Glutamatergic neuron (in vitro differentiated cells): ENCODE data around the gene C16orf96. TPM values are rescaled to one million over a fixed set of nuclear protein-coding genes. Genes with fewer than 3 reads are reported as not detected.

Experiments used
- DNase-seq: peaks from one replicate; pipeline ENCODE4 v3.0.0; 2022
- H3K27ac Mint-ChIP-seq: one replicate; pipeline ENCODE4 v1.8.0; 2020; ENCODE audit warnings: mild to moderate bottlenecking, mixed read lengths, inconsistent platforms; ENCODE audit not compliant: unreplicated experiment
- H3K27me3 Mint-ChIP-seq: one replicate; pipeline ENCODE4 v1.8.0; 2020; ENCODE audit warnings: mild to moderate bottlenecking, moderate library complexity, mixed read lengths, inconsistent platforms; ENCODE audit not compliant: unreplicated experiment
- H3K36me3 Mint-ChIP-seq: one replicate; pipeline ENCODE4 v1.8.0; 2020; ENCODE audit warnings: mild to moderate bottlenecking, mixed read lengths, inconsistent platforms; ENCODE audit not compliant: unreplicated experiment
- H3K4me1 Mint-ChIP-seq: one replicate; pipeline ENCODE4 v1.8.0; 2020; ENCODE audit warnings: mild to moderate bottlenecking, low read depth, mixed read lengths, inconsistent platforms; ENCODE audit not compliant: unreplicated experiment
- H3K4me3 Mint-ChIP-seq: one replicate; pipeline ENCODE4 v1.8.0; 2020; ENCODE audit warnings: mild to moderate bottlenecking, mixed read lengths, inconsistent platforms; ENCODE audit not compliant: unreplicated experiment
- H3K9me3 Mint-ChIP-seq: one replicate; pipeline ENCODE4 v1.8.0; 2020; ENCODE audit warnings: mild to moderate bottlenecking, moderate library complexity, mixed read lengths, inconsistent platforms; ENCODE audit not compliant: unreplicated experiment
- total RNA-seq: library from RNA; stranded (reverse); fragmentation: NEBNext Ultra II Directional; extraction: Animal tissue kit (Norgen Biotek cat#: 25700); gene quantifications from one replicate; pipeline ENCODE4 v1.2.1, GENCODE V29; 2021; ENCODE audit not compliant: unreplicated experiment
- TF ChIP-seq, protein P1 (sequence below): fragments of 200-600 bp; sonication (generic); IDR thresholded peaks from one replicate; pipeline ENCODE4 v1.5.0; 2021; ENCODE audit not compliant: partially characterized antibody, unreplicated experiment

C16orf96 gene
- total RNA-seq, 1 donor from 2014 or later: 0.83 TPM

DNA sequence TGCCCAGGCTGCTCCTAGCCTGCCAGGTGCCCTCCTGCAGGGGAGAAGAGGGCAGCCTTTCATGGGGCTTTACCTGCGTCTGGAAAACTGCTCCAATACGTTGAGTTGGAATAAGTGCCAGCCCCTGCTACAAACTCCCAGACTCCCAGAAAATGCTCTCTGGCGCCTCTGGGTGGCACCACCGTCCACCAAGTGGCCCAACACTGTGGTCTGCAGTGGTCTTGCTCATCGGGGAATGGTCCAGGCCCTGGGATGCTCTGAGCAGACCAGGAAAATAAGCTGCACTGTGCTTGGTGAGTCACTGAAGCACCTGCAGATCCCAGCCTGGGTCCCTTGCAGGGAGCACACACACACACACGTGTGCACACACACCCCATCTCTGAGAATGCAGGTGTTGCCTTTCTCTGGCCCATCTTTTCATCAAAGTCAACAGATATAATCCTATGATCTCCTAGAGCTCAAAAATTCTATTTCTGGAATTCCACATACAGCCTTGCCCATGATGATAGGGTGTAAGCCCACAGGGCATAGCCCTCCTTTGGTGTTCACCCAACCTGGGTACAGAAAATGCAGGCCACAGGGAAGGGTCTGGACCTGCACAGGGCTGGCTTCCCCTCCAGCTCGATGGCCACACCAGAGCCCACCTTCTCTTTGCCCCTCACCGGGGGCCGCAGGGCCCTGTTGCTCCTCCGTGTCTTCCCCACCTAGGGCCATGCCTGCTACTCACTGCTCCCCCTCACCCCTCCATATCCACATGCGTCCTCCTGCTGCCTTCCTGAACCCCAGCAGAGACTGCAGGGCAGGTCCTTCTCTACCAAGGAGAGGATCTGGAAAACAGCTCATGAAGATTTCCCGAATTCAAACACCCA, 38.1 kb upstream of the C16orf96 start:
- TF ChIP-seq, protein P1, sequence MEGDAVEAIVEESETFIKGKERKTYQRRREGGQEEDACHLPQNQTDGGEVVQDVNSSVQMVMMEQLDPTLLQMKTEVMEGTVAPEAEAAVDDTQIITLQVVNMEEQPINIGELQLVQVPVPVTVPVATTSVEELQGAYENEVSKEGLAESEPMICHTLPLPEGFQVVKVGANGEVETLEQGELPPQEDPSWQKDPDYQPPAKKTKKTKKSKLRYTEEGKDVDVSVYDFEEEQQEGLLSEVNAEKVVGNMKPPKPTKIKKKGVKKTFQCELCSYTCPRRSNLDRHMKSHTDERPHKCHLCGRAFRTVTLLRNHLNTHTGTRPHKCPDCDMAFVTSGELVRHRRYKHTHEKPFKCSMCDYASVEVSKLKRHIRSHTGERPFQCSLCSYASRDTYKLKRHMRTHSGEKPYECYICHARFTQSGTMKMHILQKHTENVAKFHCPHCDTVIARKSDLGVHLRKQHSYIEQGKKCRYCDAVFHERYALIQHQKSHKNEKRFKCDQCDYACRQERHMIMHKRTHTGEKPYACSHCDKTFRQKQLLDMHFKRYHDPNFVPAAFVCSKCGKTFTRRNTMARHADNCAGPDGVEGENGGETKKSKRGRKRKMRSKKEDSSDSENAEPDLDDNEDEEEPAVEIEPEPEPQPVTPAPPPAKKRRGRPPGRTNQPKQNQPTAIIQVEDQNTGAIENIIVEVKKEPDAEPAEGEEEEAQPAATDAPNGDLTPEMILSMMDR: peak; percentile 69
- Mint-ChIP-seq H3K4me1 (peaks cover 10% of the 10 kb centered on the region), H3K27ac (peak overlapping the region; percentile 48), H3K9me3 (peaks cover 8% of the 10 kb centered on the region), H3K36me3 (no peaks in the 10 kb centered on the region), H3K27me3 (peaks cover 1% of the 10 kb centered on the region), H3K4me3 (no peak overlapping the region)
- peak; percentile 80 for DNase-seq

DNA sequence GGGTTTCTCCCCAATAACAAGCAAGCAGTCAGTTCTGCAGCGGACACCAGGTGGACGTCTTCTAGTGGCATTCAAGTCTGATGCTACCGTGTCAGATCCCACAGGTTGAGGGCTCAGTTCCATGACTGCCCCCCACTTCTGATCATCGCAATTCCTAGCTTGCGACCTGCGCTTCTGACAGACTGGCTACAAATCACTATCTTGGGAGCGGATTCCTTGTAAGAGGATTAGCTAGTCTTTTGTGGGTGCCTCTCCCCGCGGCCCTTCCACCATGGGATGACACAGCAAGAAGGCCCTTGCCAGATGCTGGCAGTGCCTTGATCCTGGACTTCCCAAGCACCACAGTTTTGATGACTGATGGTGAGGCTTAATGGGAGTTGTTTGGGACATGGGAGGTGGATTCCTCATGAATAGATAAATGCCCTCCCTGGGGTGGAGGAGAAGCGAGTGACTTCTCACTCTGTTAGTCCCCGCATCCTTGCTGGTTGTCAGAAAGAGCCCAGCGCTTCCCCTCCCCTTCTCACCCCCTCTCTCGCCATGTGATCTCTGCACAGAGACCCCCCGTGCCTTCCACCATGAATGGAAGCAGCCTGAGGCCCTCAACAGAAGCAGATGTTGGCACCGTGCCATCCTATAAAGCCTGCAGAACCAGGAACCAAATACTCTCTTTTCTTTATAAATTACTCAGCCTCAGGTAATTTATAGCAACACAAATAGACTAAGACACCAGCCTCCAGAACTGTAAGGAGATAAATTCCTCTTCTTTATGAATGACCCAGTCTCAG, 36.7 kb upstream of the C16orf96 start:
- Mint-ChIP-seq H3K27me3 (peaks cover 6% of the 10 kb centered on the region), H3K4me1 (peaks cover 20% of the 10 kb centered on the region), H3K36me3 (no peaks in the 10 kb centered on the region), H3K27ac (peak overlapping the region; percentile 57), H3K4me3 (no peak overlapping the region), H3K9me3 (peaks cover 13% of the 10 kb centered on the region)
- TF ChIP-seq, protein P1: no peak
- no peak for DNase-seq

DNA sequence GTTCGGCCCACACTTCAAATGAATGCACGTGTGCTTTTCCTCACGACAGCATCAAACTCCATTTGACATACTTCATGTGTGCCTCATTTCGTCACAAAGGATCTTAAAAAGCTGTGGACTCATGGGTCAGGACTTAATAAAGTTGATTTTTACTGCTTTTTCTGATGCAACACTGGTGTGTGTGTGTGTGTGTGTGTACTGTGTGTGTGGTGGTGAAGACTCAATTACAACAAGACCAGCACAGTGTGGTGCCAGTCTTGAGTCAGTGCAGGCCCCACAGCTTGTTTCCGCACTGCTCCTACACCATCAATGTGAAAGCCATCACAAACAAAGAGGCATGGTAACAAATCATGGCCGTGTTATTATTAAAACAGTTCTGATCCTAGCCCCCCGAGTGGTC, 35.2 kb upstream of the C16orf96 start:
- TF ChIP-seq, protein P1: no peak
- Mint-ChIP-seq H3K27ac (peak overlapping the region; percentile 28), H3K27me3 (peaks cover 4% of the 10 kb centered on the region), H3K4me3 (no peak overlapping the region), H3K36me3 (no peaks in the 10 kb centered on the region), H3K9me3 (peaks cover 11% of the 10 kb centered on the region), H3K4me1 (peaks cover 24% of the 10 kb centered on the region)
- no peak for DNase-seq

DNA sequence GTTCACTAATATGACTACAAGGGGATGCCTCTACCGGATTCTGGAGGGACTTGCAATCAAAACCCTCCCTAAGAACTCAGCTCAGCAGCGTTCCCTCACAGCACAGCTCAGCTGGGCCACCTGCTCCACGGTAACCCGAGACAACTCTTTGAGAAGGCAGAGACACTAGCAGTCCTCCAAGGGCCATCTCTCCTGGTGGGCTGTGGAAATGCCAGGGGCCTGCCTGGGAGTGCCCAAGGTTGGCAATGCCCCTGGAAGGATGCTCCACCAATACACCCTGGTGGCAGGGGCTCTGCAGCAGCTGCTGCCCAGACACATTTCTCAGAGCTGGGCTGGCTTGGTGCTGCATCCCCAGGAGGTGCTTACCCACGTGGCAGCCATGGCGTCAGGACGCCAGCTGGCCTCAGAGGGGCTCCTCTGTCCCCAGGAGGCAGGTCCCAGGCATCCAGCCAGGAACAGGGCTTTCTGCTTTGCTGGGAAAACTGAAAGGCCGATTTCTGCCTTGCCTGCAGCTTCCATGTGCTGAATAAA, 34.0 kb upstream of the C16orf96 start:
- Mint-ChIP-seq H3K4me1 (peaks cover 24% of the 10 kb centered on the region), H3K36me3 (no peaks in the 10 kb centered on the region), H3K27ac (peak overlapping the region; percentile 74), H3K9me3 (peaks cover 11% of the 10 kb centered on the region), H3K27me3 (peaks cover 4% of the 10 kb centered on the region), H3K4me3 (peak overlapping the region; percentile 20)
- DNase-seq: peak; percentile 49
- TF ChIP-seq, protein P1: no peak

DNA sequence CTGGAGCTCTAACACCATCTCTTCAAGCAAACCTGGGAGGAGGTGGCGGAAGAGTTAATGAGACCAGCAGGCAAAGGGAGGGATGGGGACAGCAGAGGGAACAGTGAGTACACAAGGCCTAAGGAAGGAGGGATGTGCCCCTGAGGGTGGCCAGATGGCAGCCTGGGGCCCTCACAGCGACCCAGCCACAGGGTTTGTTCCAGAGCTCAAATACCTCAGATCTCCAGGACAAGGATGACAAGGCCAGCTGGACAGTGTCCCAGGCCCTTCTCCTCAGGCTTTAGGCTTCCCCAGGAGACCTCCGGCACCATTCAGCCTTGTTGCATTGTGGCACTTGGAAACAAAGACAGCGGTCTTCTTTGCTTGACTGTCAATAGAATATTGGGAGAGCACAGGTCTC, 32.5 kb upstream of the C16orf96 start:
- peaks cover 4% of the 10 kb centered on the region for H3K27me3 Mint-ChIP-seq
- H3K36me3 Mint-ChIP-seq: no peaks in the 10 kb centered on the region
- peaks cover 11% of the 10 kb centered on the region for H3K9me3 Mint-ChIP-seq
- no peak for DNase-seq
- H3K4me3 Mint-ChIP-seq: no peak overlapping the region
- H3K27ac Mint-ChIP-seq: peak overlapping the region; percentile 74
- H3K4me1 Mint-ChIP-seq: peaks cover 24% of the 10 kb centered on the region
- TF ChIP-seq, protein P1: no peak
